Omental fat pad (tissue), 4 donors: ENCODE data around the gene SUPT3H. TPM values are rescaled to one million over a fixed set of nuclear protein-coding genes. Genes with fewer than 3 reads are reported as not detected.
"Not testable (repeated sequence)": the region's sequence is repeated elsewhere in the genome, so short reads cannot be mapped to it uniquely, and the experiment has no call there.

Source experiments
- ATAC-seq: fragments of 150-250 bp; one replicate; pipeline ENCODE4 v1.9.1; 2016; ENCODE audit warnings: mild to moderate bottlenecking, moderate library complexity; ENCODE audit not compliant: low FRiP score
- DNase-seq: peaks from one replicate; pipeline ENCODE4 v3.0.0-alpha.2; 2019; ENCODE audit warnings: low spot score
- CTCF ChIP-seq, 3 donors: fragments of 450-650 bp; IDR thresholded peaks; one replicate each; pipeline ENCODE4 v1.5.1; 2016 to 2017; ENCODE audit warnings: antibody characterized with exemption in 3 of 3, mild to moderate bottlenecking in 3 of 3, moderate library complexity in 2 of 3
- total RNA-seq, 4 donors: library from RNA; depleted of rRNA; stranded (reverse); fragments of >200 nt; gene quantifications; one replicate each; pipeline ENCODE4 v1.1.0, GENCODE V29; 2016

SUPT3H gene
- total RNA-seq, 4 donors from 2014 or later = 2.2 to 8.4 (median 5.2) TPM

- no peak for ATAC-seq
Measured at GRCh38 chr6:45289751-45290514, 87.8 kb downstream of the SUPT3H start.

GRCh38 chr6:45286707-45287106, 91.0 kb downstream of the SUPT3H start:
- ATAC-seq, DNase-seq: not testable (repeated sequence)

More at GRCh38 chr6:45289751-45290514, 87.8 kb downstream of the SUPT3H start:
- TF ChIP-seq CTCF (IDR thresholded peaks at IDR 0.05) = no peak
- DNase-seq = no peak

- no peak for ATAC-seq
- no peak for DNase-seq
- no peak for TF ChIP-seq CTCF (IDR thresholded peaks at IDR 0.05)
Measured at GRCh38 chr6:45278367-45278766, 99.4 kb downstream of the SUPT3H start.

- ATAC-seq, DNase-seq: not testable (repeated sequence)
Measured at GRCh38 chr6:45277741-45278140, 100.0 kb downstream of the SUPT3H start.

GRCh38 chr6:45275358-45275757, 102.4 kb downstream of the SUPT3H start:
- TF ChIP-seq CTCF (IDR thresholded peaks at IDR 0.05) = no peak
- DNase-seq (no peak), ATAC-seq (no peak)

- ATAC-seq (no peak), DNase-seq (no peak)
- no peak for TF ChIP-seq CTCF (IDR thresholded peaks at IDR 0.05)
Measured at GRCh38 chr6:45272626-45273025, 105.1 kb downstream of the SUPT3H start.

GRCh38 chr6:45265246-45265645, 112.5 kb downstream of the SUPT3H start:
- ATAC-seq (no peak), DNase-seq (no peak)
- TF ChIP-seq CTCF (IDR thresholded peaks at IDR 0.05) = no peak

GRCh38 chr6:45260696-45261095, 117.0 kb downstream of the SUPT3H start:
- no peak for DNase-seq
- no peak for TF ChIP-seq CTCF (IDR thresholded peaks at IDR 0.05)
- no peak for ATAC-seq
